SU-DHL-6 (cell line): ENCODE measurements around the gene DCAF4.

ENCODE experiments used
- H2AFZ ChIP-seq: fragments of 200-600 bp; sonication (generic); 2 replicates; pipeline ENCODE4 v1.6.1; 2014; ENCODE audit warnings: low read depth, mild to moderate bottlenecking, moderate library complexity, mixed read lengths, antibody characterized with exemption, low read length; ENCODE audit not compliant: severe bottlenecking
- H3F3A ChIP-seq: fragments of 200-600 bp; shearing (Covaris generic); 2 replicates; pipeline ENCODE4 v1.6.0; 2016; ENCODE audit warnings: antibody characterized with exemption, mild to moderate bottlenecking; ENCODE audit not compliant: insufficient read depth
- H3K27ac ChIP-seq: fragments of 200-600 bp; sonication (generic); 2 replicates; pipeline ENCODE4 v1.5.1; 2016; ENCODE audit warnings: low read depth, mild to moderate bottlenecking, low read length, moderate library complexity, mixed read lengths
- H3K27me3 ChIP-seq: fragments of 200-600 bp; sonication (generic), shearing (Covaris generic); 2 replicates; pipeline ENCODE4 v1.6.0; 2014; ENCODE audit warnings: mild to moderate bottlenecking, low read length
- H3K36me3 ChIP-seq: fragments of 200-600 bp; sonication (generic); 2 replicates; pipeline ENCODE4 v1.6.1; 2014; ENCODE audit warnings: mild to moderate bottlenecking, low read length, mixed read lengths
- H3K4me2 ChIP-seq: fragments of 300-600, 200-600 bp; shearing (Covaris generic), sonication (generic); 2 replicates; pipeline ENCODE4 v1.6.0; 2014; ENCODE audit warnings: low read length, low read depth, mild to moderate bottlenecking; ENCODE audit not compliant: poor library complexity, severe bottlenecking
- H3K4me3 ChIP-seq: fragments of 200-600 bp; sonication (generic); 2 replicates; pipeline ENCODE4 v1.5.1; 2014; ENCODE audit warnings: antibody characterized with exemption, low read length, mild to moderate bottlenecking, mixed read lengths; ENCODE audit not compliant: insufficient read depth, poor library complexity, severe bottlenecking
- H3K79me2 ChIP-seq: fragments of 200-600 bp; sonication (generic); 2 replicates; pipeline ENCODE4 v1.6.1; 2014; ENCODE audit warnings: mild to moderate bottlenecking, low read length, moderate library complexity; ENCODE audit not compliant: insufficient read depth
- H3K9ac ChIP-seq: fragments of 200-600 bp; sonication (generic); 2 replicates; pipeline ENCODE4 v1.7.0; 2014; ENCODE audit warnings: mild to moderate bottlenecking, low read length
- H3K9me2 ChIP-seq: fragments of 200-600 bp; sonication (generic); replicated peaks from 2 replicates; pipeline ENCODE4 v1.6.1; 2014; ENCODE audit warnings: low read length; ENCODE audit not compliant: insufficient read depth
- H3K9me3 ChIP-seq: fragments of 200-600 bp; sonication (generic); 2 replicates; pipeline ENCODE4 v1.6.1; 2014; ENCODE audit warnings: low read length, mixed read lengths; ENCODE audit not compliant: insufficient read depth
- H4K20me1 ChIP-seq: fragments of 200-600 bp; sonication (generic); 2 replicates; pipeline ENCODE4 v1.6.1; 2014; ENCODE audit warnings: low read depth, mild to moderate bottlenecking, antibody characterized with exemption, low read length, moderate library complexity, mixed read lengths
- CTCF ChIP-seq: fragments of 200-600 bp; sonication (generic); IDR thresholded peaks from one replicate; pipeline ENCODE4 v1.5.1; 2017; ENCODE audit warnings: antibody characterized with exemption, mild to moderate bottlenecking, low read length, moderate library complexity; ENCODE audit not compliant: insufficient read depth, poor library complexity, severe bottlenecking
- EZH2phosphoT487 ChIP-seq: fragments of 200-600 bp; sonication (generic), shearing (Covaris generic); conservative IDR thresholded peaks from 2 replicates; pipeline ENCODE4 v1.6.1; 2018; ENCODE audit warnings: mild to moderate bottlenecking, antibody characterized with exemption, low read length, moderate library complexity, mixed read lengths

DCAF4 gene

DNA sequence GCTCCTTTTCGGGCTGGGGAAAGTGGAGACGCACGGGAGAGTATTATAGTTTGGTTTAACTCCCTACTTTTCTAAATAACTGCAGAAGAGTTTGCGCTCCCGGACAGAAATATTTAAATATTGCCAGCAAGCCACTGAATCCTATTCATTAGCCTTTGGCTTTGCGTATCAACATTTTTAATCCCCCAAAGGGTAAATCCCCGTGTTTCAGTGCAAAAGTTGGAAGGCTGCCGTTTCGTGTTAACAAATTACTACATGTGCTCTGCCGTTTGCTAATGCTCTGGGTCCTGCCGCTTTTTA is 32.0 kb upstream of the DCAF4 start:
- Histone ChIP-seq H2AFZ (peak overlapping the region; percentile 97), H3K9ac (peak overlapping the region; percentile 66), H3K27me3 (no peaks in the 10 kb centered on the region), H3F3A (0 out of 2 replicates have a peak, but pooled peaks cover 3% of the 10 kb centered on the region), H3K9me3 (no peaks in the 10 kb centered on the region), H3K4me2 (peak overlapping the region; percentile 91), H3K9me2 (no peaks in the 10 kb centered on the region), H3K79me2 (0 out of 2 replicates have a peak, but pooled peaks cover 7% of the 10 kb centered on the region), H3K4me3 (peak overlapping the region; percentile 90), H3K36me3 (no peaks in the 10 kb centered on the region), H3K27ac (no peak overlapping the region), H4K20me1 (no peaks in the 10 kb centered on the region; the same call in 1 of the 2 replicates)
- TF ChIP-seq EZH2phosphoT487 = no peak
- TF ChIP-seq CTCF = no peak

- TF ChIP-seq CTCF (no peak), EZH2phosphoT487 (no peak)
Measured at GRCh38 chr14:72894623-72895378, 31.5 kb upstream of the DCAF4 start.

DNA sequence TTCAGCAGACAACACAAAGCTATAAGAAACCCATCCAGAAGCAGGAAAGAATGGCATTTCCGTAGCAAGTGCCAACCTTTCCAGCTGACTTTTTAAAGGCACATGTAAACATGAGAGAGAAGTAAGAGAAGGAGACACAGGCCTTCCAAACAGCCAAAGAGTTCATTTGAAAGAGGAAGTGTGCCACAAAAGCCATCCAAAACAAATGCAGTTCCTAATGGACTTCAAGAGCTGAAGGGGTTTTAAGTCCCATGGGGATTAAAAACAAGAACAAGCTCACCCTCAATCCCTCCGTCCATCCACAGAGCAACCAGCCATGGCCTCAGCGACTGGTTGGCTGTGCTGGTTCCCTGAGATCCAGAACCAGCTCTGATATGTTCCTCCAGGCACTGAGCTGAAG is 27.8 kb upstream of the DCAF4 start:
- Histone ChIP-seq H2AFZ (no peak overlapping the region), H3K9ac (no peak overlapping the region), H3K4me3 (no peak overlapping the region), H3K27ac (no peak overlapping the region), H3K27me3 (no peaks in the 10 kb centered on the region), H4K20me1 (no peaks in the 10 kb centered on the region), H3K79me2 (no peaks in the 10 kb centered on the region), H3K9me3 (no peaks in the 10 kb centered on the region), H3K36me3 (no peaks in the 10 kb centered on the region), H3F3A (0 out of 2 replicates have a peak, but pooled peaks cover 3% of the 10 kb centered on the region), H3K4me2 (no peak overlapping the region), H3K9me2 (no peaks in the 10 kb centered on the region)
- TF ChIP-seq EZH2phosphoT487 (no peak), CTCF (no peak)

More at GRCh38 chr14:72894623-72895378, 31.5 kb upstream of the DCAF4 start:
- H3K9me2 ChIP-seq = no peaks in the 10 kb centered on the region
- peak overlapping the region; percentile 66 for H3K9ac ChIP-seq
- peak overlapping the region; percentile 97 for H2AFZ ChIP-seq
- H3K27ac ChIP-seq = no peak overlapping the region
- no peaks in the 10 kb centered on the region for H3K36me3 ChIP-seq
- no peaks in the 10 kb centered on the region for H3K9me3 ChIP-seq
- H4K20me1 ChIP-seq = no peaks in the 10 kb centered on the region; the same call in 1 of the 2 replicates
- H3K79me2 ChIP-seq = 0 out of 2 replicates have a peak, but pooled peaks cover 7% of the 10 kb centered on the region
- 0 out of 2 replicates have a peak, but pooled peaks cover 3% of the 10 kb centered on the region for H3F3A ChIP-seq
- peak overlapping the region; percentile 90 for H3K4me3 ChIP-seq
- peak overlapping the region; percentile 91 for H3K4me2 ChIP-seq
- H3K27me3 ChIP-seq = no peaks in the 10 kb centered on the region
